ENCODE measurements around the gene MESD.

Gene MESD

DNA sequence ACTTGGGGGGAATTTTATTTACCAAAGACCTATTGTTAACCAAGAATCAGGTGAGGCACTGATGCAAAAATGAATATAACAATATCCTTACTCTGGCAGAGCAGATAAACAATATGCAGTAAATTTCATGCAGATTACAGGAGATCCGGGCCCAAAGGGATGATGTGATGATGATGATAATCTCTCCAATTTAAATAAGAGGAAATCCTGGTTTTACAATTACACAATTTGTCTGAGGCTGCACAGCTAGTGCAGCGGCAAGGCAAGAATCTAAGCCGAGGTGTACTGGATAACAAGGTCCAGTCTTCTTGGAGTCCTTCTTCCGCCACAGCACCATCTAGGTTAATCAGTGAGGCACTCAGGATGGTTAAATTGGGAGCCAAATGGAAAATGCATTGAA, 2.4 kb upstream of the MESD start:
- DNase-seq (ENCODE audit: low read depth in 2 of 3, low spot score in 1 of 3): no peak

DNA sequence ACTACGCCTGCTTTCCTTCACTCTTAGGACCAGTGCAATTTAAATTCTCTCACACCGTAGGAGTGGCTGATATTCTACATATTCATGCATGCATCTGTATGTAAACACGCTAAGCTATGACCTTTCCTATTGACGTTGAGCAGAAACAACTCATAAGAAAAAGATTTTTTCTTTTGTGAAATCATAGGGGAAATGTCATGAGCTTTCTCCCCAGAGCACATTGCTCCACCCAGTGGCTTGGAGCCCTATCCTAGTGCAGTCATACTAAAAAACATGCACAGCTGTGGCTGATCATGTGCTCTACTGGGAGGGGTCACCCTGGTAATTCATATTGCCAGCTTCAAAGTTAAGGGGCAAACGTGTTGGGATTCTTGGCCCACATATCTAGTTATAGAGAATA, 1.8 kb upstream of the MESD start:
- DNase-seq (ENCODE audit: low read depth in 2 of 3, low spot score in 1 of 3): no peak

DNA sequence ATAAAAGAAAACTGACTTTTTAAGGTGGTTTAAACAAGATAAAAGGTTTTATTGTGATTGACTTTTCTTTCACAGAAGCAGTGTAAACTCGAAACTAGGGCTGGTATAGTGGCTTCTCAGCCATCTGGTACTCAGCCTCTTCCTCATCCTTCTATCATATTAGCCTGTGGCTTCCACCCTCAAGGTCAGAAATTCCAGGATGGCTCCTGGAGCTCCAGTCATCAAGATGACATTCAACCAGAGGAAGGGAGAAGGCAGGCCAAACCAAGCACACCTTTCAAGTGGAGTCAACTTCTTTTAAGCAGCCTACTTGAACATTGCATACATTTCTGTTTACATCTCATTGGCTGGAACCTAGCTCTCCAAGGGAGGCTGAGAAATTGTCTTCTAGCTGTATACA, 1.3 kb upstream of the MESD start:
- no peak for DNase-seq (ENCODE audit: low read depth in 2 of 3, low spot score in 1 of 3)

DNA sequence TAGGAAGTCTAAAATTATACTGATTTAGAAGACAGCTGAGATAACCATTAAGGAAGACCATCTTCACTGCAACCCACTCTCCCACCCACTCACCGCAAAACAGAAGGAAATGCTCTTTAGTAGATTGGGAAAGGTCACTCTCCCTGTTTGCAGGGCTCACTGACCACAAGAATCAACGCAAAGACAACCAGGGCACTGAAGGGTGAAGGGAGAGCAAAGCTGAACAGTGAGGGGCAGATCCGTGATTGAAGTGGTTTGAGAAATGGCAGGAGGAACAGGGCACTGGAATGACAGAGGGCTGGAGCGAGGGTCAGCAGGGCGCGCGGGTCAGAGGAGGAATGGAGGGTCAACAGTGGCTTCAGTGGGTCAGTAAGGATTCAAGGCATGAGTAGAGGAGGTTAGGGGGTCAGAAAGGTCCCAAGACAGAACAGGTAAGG, 520 bp downstream of the MESD start:
- DNase-seq (ENCODE audit: low read depth in 2 of 3, low spot score in 1 of 3): no peak

DNA sequence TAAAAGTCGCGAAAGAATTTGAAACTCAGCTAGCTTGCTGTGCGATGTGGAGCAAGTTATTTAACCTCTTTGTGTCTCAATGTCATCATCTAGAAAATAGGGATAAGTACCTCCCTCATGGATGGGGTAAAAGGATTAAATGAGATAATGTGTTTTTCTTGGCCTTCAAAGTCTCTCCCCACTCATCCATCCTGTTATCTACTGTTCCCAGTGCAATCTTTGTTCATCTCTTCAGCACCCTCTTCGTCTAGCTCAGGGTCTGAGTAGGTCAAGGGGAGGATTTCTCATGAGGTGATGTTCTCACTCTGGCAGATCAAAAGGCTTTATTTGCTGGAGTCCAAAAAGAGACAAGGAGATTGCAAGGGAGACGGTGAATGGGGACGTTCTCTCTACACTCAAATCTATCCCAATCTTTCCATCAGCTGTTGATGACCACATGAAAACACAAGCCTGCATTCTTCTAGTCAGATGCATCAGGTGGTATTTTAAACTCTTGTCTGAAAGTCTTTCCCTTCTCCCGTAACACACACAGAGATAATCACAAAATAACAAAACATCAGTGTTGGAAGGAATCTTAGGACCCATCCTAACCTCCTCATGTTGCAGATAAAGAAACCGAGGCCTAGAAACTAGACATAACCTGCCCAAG, 1.3 kb downstream of the MESD start:
- DNase-seq (ENCODE audit: low read depth in 2 of 3, low spot score in 1 of 3): no peak

DNA sequence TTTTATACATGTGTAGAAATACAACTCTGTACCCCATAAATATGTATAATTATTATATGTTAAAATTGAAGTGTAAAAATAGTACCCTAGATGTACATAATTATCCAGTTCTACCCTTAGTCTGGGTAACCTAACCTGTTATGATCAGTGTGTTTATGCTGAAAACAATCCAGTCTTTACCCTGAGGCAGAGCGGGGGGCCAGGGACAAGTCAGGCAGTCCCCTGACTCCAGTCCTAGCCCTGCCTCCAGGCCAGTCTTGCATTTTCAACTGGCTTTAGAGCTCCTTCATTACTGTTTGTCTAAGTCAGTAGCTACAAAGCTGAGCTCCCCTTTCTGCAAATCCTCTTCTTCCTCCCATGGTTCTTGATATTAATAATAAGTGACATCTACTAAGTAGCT, 3.1 kb downstream of the MESD start:
- DNase-seq (ENCODE audit: low read depth in 2 of 3, low spot score in 1 of 3): no peak

DNA sequence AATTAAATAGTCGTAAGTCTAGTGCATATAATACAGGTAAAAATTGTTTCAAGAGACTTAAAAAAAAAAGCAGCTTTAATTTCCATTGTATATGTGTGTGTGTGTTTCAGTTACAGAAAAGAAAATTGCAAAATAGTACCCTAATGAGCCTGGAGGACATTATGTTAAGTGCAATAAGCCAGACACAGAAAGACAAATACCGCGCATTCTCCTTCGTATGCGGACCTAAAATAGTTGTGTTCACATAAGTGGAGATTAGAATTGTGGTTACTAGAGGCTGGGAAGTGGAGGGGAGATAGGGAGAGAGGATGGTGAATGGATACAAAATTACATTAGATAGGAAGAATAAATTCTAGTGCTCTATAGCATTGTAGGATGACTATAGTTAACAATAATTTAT, 3.6 kb downstream of the MESD start:
- no peak for DNase-seq (ENCODE audit: low read depth in 2 of 3, low spot score in 1 of 3)

DNA sequence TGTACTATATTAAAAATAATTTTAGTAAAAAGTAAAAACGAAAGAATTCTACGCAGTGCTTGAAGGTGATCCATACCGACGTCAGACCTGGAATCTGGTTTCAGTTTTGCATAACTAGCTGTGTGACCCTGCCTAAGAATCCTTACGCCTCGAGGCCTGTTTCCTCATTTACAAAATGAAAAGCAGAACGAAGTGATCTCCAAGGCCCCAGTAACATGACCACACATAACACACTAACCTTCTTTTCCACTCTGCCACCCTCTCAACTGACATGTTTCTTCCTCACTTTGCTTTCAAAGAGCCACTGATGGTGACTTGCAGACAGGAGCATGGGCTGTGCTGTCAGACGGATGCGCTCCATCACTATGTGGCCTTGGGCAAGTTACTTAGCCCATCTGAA, 4.8 kb downstream of the MESD start:
- no peak for DNase-seq (ENCODE audit: low read depth in 2 of 3, low spot score in 1 of 3)

DNA sequence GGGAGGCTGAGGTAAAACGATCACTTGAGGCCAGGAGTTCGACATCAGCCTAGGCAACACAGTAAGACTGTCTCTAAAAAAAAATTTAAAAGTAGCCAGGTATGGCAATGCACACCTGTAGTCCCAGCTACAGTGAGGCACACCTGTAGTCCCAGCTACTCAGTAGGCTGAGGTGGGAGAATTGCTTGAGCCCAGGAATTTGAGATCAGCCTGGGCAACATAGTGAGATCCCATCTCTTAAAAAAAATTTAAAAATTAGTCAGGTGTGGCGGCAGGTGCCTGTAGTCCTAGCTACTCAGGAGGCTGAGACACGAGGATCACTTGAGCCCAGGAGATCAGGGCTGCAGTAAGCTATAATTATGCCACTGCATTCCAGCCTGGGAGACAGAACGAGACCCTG, 6.8 kb downstream of the MESD start:
- DNase-seq (ENCODE audit: low read depth in 2 of 3, low spot score in 1 of 3): no peak

DNA sequence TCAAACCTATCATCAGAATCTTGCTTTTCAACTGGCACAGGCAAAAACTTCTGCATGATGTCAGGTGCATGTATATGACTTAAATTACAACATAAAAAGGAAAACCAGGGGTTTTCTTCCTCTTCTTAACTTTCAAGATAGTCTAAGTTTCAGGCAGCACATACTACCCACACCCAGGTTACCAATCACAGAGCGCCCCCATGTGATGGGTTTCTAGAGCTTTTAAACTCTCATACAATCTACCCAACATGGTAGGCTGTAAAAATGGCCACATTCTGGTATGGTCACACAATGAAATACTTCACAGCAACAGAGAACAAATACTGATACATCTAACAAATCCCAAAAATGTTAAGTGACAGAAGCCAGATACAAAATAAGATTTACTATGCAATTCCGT, 7.4 kb downstream of the MESD start:
- DNase-seq (ENCODE audit: low read depth in 2 of 3, low spot score in 1 of 3): no peak

DNA sequence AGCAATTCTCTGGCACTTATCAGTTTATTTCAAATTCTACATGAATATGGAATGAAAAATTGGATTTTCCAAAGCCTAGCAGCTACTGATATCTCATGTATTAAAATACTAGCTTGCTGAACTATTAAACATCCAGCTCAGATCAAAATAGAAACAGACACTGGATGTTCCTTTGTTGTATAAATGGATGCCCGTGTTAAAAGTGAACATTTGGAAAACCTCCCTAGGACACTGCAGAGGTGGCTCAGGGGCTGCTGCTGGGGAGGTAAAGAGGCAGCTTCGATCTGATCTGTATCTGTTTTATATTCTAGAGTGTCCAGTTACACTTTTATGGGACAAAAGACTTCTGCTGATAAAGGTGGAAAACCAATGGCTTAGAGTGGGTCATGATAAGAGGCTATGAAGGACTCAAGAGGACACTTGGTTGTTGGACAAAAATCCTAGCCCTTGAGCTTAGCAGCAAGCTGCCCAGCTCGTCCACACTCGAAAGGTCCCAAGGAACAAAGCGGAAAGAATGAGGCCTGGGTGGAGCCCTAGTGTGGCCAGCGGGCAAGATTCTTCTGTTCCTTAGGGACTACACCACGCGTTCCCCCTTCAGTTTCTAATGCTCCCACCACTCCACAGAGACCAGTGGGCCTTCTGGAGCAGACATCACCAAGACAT, 9.9 kb downstream of the MESD start:
- no peak for DNase-seq (ENCODE audit: low read depth in 2 of 3, low spot score in 1 of 3)

DNA sequence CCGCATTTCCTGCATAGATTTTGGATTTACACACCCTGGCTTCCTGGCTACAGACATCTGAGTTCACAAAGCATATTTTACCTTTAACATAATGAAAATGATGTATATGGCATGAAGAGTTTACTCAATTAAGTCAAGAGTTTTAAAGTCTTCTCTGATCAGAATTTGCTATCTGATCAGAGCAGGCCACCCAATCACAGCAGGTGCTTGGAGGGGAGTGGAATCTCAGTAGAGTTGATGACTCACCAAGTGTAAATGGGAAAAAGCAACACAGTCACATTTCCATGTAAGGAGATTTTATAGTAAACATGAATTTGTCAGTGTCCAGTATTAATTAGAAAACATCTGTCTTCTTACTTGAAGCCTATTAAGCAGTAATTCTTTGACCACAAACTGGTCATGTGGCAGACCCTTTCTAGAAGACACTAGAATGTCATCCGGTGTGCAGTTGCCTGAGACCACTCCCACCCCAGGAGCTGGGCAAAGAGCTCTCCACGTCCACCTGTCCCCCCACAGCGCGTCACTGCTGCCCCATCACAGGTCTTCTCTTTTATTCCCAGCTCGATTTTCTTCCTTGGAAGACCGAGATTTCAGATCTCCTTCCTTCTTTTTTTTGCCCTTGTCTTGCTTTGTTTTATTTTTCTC, 10.8 kb downstream of the MESD start:
- no peak for DNase-seq (ENCODE audit: low read depth in 2 of 3, low spot score in 1 of 3)

DNA sequence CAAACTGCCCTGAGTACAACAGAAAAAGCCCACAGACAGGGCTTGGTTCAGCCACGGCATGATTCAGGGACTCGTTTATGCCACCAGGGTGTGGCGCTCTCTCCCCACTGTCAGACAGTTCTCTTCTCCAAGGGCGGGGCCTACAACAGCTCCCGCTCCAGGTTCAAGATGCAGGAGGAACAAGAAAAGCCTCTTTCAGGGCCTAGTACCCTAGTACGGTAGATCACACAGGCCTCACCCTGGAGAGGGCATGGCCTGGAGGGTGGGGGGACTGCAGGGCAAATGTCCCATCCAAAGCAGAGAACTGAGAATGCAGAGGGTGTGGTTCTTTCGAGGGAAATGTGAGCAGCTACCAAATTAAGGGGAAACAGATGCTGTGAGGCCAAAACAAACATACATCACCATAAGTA, 12.0 kb downstream of the MESD start:
- DNase-seq (ENCODE audit: low read depth in 2 of 3, low spot score in 1 of 3): no peak

DNA sequence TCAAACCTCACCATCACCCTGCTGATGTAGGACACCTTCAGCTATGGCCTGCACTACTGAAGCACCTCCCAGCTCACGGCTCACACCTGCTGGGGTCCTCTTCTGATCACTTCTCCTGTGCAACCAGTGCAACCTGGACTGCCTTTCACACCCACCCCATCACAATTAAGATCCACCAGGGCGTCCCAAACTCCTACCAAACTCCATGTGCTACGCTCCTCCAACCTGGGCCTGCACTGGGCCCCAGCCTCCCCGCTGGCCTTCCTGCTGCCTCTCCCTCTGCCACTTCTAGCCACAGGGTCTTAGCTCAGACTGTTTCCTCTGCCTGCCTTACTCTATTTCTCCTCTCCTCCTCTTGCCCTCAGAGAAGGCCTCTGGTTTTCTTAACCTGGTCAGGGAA, 12.8 kb downstream of the MESD start:
- DNase-seq (ENCODE audit: low read depth in 2 of 3, low spot score in 1 of 3): no peak

DNA sequence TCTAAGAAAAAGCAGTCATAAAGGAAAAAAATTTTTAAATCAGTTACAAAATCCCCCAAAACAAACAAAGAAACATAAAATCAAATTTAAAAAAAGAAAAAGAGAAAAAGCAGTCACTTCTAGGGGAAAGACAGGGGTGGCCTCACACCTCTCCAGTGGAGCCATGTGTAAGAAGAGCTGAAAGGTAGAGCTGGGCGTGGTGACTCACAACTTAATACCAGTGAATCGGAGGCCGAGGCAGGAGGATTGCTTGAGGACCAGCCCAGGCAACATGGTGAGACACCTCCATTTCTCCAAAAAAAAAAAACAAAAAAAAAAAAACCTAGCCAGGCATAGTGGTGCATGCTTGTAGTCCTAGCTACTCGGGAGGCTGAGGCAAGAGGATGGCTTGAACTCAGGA, 14.7 kb downstream of the MESD start:
- DNase-seq (ENCODE audit: low read depth in 2 of 3, low spot score in 1 of 3): no peak

DNA sequence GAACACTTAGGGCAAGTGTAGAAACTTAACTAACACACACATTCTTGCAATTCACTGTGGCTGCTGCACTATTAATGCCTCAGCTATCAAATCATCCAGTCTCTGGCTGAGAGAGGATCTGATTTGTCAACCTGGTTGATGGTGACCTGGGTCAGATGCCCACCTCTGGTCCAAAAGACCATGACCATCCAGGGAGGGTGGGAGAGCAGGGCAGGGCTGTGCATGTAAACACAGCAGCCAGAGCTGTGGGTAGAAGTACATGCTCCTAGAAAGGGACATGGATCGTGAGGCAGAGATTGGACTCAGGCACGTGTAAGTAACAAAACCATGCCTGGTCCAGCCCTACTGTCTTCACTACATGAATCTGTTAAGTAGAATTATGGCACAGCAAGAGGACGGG, 17.3 kb downstream of the MESD start:
- no peak for DNase-seq (ENCODE audit: low read depth in 2 of 3, low spot score in 1 of 3)

DNA sequence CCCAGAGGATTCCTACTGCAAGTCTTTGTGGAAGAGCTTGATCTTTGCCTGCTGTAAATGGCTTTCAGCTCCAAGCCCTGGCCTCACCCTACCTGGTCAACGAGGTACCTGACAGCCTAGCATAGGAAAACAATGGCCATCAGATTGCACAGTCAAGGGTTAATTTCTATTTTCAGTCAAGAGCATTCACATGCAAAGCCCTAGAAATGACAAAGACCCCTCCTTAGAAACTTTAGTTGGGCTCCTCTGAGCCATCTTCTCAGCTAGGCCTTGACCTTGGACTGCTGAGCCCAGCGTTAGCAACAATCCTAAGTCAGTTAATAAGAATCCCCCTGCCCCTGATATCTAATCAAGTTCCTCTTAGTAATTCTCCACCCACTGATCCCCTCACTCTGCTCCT, 18.5 kb downstream of the MESD start:
- DNase-seq (ENCODE audit: low read depth in 2 of 3, low spot score in 1 of 3): no peak

DNA sequence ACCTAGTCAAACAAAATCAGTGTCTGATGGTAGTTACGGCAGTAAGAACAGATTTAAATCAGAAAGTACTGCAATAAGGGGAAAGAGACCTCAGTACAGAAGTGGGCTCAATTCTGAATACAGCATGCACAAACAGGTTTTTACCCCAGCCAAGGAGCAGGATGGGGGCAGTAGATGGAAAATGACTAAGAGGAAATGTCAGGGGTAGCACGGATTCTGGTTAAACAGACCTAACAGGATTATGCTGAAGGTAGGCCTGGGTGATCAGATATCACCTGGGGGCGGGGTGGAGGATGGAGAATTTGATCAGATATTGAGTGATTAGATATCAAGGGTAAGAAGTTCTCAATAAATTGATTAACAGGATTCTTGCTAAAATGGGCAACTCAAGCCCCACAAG, 19.0 kb downstream of the MESD start:
- DNase-seq (ENCODE audit: low read depth in 2 of 3, low spot score in 1 of 3): no peak

DNA sequence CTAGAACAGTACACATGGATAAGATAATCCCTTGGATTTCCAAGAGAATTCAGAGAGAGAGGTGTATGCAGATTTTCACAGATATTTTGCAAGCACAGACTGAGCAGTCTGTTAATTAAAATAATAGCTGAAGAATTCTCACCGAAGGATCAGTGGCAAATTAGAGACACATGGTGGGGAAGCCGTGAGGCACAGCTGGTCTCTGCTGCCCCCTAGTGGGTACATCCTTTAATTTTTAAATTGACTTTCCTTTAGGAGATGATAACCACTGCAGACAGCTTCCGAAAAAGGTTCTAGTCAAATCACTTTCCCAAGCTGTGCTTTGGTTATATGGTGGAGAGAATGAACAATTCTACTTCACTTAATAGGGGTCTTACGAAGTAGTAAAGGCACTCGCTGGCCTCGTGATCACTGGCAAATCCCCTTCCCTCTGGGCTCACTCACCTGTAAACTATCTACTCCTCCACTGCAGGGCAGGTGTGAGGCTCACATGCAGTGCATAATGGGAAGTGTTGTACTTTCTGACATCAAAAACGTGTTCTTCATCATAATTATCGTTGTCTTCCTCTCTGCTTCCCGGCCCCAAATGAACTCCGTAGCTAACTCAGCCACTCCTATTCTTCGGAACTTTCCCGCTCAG, 19.5 kb downstream of the MESD start:
- peak in 2 of 3 donors; percentile 31 to 72 for DNase-seq (ENCODE audit: low read depth in 2 of 3, low spot score in 1 of 3)

DNA sequence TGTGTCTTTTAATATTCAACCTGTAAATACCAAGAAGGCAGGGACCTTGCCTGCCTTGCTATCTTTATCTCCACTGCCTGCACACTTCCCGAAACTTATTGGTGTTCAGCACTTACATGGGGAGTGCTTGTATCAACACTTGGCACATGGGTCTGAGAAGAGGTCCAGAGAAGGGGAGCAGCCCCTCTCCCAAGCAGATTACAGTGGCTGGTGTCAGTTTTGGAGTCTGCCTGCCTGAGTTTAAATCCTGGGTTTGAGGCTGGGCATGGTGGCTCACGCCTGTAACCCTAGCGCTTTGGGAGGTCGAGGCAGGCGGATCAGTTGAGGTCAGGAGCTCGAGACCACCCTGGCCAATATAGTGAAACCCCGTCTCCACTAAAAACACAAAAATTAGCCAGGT, 20.3 kb downstream of the MESD start:
- no peak for DNase-seq (ENCODE audit: low read depth in 2 of 3, low spot score in 1 of 3)

DNA sequence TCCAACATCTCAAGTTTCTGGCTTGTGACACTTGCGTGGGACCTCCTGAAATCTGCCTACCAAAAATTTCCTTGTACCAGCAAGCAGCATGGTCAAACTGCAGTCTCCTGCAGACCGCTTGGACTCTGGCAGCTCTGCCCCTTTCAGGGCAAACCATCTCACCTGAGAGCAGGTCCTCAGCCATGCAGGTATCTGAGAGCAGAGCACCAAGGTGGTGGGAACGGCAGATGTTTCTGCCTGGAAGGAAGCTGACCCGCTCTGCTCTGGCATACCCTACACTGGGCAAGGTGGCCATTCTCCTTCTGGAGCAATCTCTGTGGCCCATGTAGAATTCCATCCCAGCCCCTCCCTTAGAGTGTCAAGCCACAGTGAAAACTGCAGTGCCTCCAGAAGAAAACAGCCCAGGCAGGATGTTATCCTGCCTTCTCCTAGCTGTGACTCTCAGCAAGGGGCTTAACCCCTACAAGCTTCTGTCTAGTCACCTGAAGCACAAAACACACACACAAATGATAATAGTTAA, 21.6 kb downstream of the MESD start:
- DNase-seq (ENCODE audit: low read depth in 2 of 3, low spot score in 1 of 3): no peak

DNA sequence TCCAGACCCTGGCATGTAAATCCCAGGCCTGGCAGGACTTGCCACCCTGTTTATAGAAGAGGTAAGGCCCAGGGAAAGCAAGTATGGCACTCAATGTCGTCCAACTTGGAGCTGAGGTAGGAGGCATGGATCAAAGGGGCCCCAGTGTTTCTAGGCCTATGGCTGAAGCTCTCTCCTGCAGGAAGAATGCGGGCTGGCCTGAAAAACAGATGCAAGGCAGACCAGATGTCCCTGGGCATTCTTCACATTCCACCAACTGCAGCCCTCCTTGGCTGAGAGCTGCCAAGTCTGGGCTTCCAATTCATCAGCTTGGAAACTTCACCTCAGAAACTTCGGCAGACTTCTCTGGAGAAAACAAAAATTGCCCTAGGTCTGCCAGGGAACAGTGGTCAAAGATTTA, 22.2 kb downstream of the MESD start:
- no peak for DNase-seq (ENCODE audit: low read depth in 2 of 3, low spot score in 1 of 3)

All from stimulated activated CD4-positive, alpha-beta T cell treated with anti-CD3 and anti-CD28 coated beads, Interleukin-12 subunit alpha, Interleukin-12 subunit beta, amount 100 ng/mL, for 48 hours (primary cell).